ENCODE data around the gene ZNF174. TPM values are rescaled to one million over a fixed set of nuclear protein-coding genes. Genes with fewer than 3 reads are reported as not detected.
A peak's percentile ranks its signal among the peaks of the same experiment; 100 is the strongest.

Gene ZNF174
- polyA plus RNA-seq (2013, experiment 1 of 2) = 9.1 TPM
- 9.2 TPM for polyA plus RNA-seq (2013, experiment 2 of 2)

- peak within 1 kb of the TSS; percentile 94 for H3K23ac ChIP-seq (ENCODE audit: low read length)
- peaks cover 4% of the 10 kb centered on the region for H3K36me3 ChIP-seq (ENCODE audit: control insufficient read depth, insufficient read depth, low read length)
- H3K4me2 ChIP-seq (ENCODE audit: low read length) = peak within 1 kb of the TSS; percentile 71
- no peaks in the 10 kb centered on the region for H3K27me3 ChIP-seq (ENCODE audit: insufficient read depth, low read length, poor library complexity)
- peak within 1 kb of the TSS; percentile 98 for H3K9ac ChIP-seq (ENCODE audit: low read length)
- DNase-seq = peak; percentile 100
- H4K5ac ChIP-seq (ENCODE audit: low read length) = no peak within 1 kb of the TSS
- peak within 1 kb of the TSS; percentile 88 for H3K27ac ChIP-seq (ENCODE audit: low read depth, low read length)
- H2BK5ac ChIP-seq (ENCODE audit: low read length) = no peak within 1 kb of the TSS
- H2BK15ac ChIP-seq (replicated peaks; ENCODE audit: low read depth) = no peak within 1 kb of the TSS
- no peaks in the 10 kb centered on the region for H3K4me1 ChIP-seq (ENCODE audit: control insufficient read depth, low read depth, low read length)
- peak within 1 kb of the TSS; percentile 97 for H3K56ac ChIP-seq (ENCODE audit: low read length)
- H2AK5ac ChIP-seq (ENCODE audit: low read length) = no peak within 1 kb of the TSS
- H2BK120ac ChIP-seq (ENCODE audit: low read depth, low read length) = no peak within 1 kb of the TSS
- peaks cover 6% of the 10 kb centered on the region for H3K79me2 ChIP-seq (ENCODE audit: control insufficient read depth, insufficient read depth, low read length)
- peak within 1 kb of the TSS; percentile 99 for H3K4me3 ChIP-seq (ENCODE audit: low read length)
- peak within 1 kb of the TSS; percentile 23 for H3K4ac ChIP-seq (ENCODE audit: low read depth, low read length)
- peak within 1 kb of the TSS; percentile 45 for H3K18ac ChIP-seq (ENCODE audit: low read length)
- no CpG with 5 or more reads among the region's 95 CpGs for WGBS (ENCODE audit: extremely low coverage, insufficient coverage, low lambda C conversion rate)
- peaks cover 24% of the 10 kb centered on the region for H3K79me1 ChIP-seq (ENCODE audit: low read length)
- peak within 1 kb of the TSS; percentile 79 for H4K8ac ChIP-seq (ENCODE audit: low read depth, low read length)
Observed at GRCh38 chr16:3400779-3401688, at the start of gene ZNF174, which contains the start of gene ZSCAN32. Gene ZNF174 (plus strand): TSS chr16:3401215. CDS start chr16:3402005, 790 bp downstream. Gene ZSCAN32 (minus strand): TSS chr16:3401004. CDS start chr16:3397557, 3,447 bp downstream.

- no peak within 1 kb of the TSS for H3K27ac ChIP-seq (ENCODE audit: low read depth, low read length)
- H3K56ac ChIP-seq (ENCODE audit: low read length) = no peak within 1 kb of the TSS
- no peak within 1 kb of the TSS for H4K5ac ChIP-seq (ENCODE audit: low read length)
- H2BK120ac ChIP-seq (ENCODE audit: low read depth, low read length) = no peak within 1 kb of the TSS
- H4K8ac ChIP-seq (ENCODE audit: low read depth, low read length) = no peak within 1 kb of the TSS
- no peak within 1 kb of the TSS for H2BK15ac ChIP-seq (replicated peaks; ENCODE audit: low read depth)
- H3K27me3 ChIP-seq (ENCODE audit: insufficient read depth, low read length, poor library complexity) = no peaks in the 10 kb centered on the region
- H3K36me3 ChIP-seq (ENCODE audit: control insufficient read depth, insufficient read depth, low read length) = no peaks in the 10 kb centered on the region
- no peak within 1 kb of the TSS for H3K4ac ChIP-seq (ENCODE audit: low read depth, low read length)
- H3K4me3 ChIP-seq (ENCODE audit: low read length) = no peak within 1 kb of the TSS
- no peak within 1 kb of the TSS for H2AK5ac ChIP-seq (ENCODE audit: low read length)
- no CpG with 5 or more reads among the region's 3 CpGs for WGBS (ENCODE audit: extremely low coverage, insufficient coverage, low lambda C conversion rate)
- no peak within 1 kb of the TSS for H2BK5ac ChIP-seq (ENCODE audit: low read length)
- no peak within 1 kb of the TSS for H3K23ac ChIP-seq (ENCODE audit: low read length)
- no peak within 1 kb of the TSS for H3K18ac ChIP-seq (ENCODE audit: low read length)
- no peak for DNase-seq
- H3K79me2 ChIP-seq (ENCODE audit: control insufficient read depth, insufficient read depth, low read length) = no peaks in the 10 kb centered on the region
- no peaks in the 10 kb centered on the region for H3K4me1 ChIP-seq (ENCODE audit: control insufficient read depth, low read depth, low read length)
- H3K9ac ChIP-seq (ENCODE audit: low read length) = no peak within 1 kb of the TSS
- H3K79me1 ChIP-seq (ENCODE audit: low read length) = no peaks in the 10 kb centered on the region
- H3K4me2 ChIP-seq (ENCODE audit: low read length) = no peak within 1 kb of the TSS
Observed at GRCh38 chr16:3355589-3355988, 45.4 kb upstream of the ZNF174 start, which contains the start of gene OR2C1. Gene OR2C1 (plus strand): TSS chr16:3355889. CDS start chr16:3355941, 52 bp downstream.

GRCh38 chr16:3356118-3356517 lies 44.9 kb upstream of the ZNF174 start:
- H2AK5ac ChIP-seq (ENCODE audit: low read length) = no peak overlapping the region
- no peak overlapping the region for H3K27ac ChIP-seq (ENCODE audit: low read depth, low read length)
- H3K56ac ChIP-seq (ENCODE audit: low read length) = no peak overlapping the region
- H2BK120ac ChIP-seq (ENCODE audit: low read depth, low read length) = no peak overlapping the region
- DNase-seq = no peak
- H3K9ac ChIP-seq (ENCODE audit: low read length) = no peak overlapping the region
- H3K18ac ChIP-seq (ENCODE audit: low read length) = no peak overlapping the region
- no peaks in the 10 kb centered on the region for H3K27me3 ChIP-seq (ENCODE audit: insufficient read depth, low read length, poor library complexity)
- H3K79me1 ChIP-seq (ENCODE audit: low read length) = no peaks in the 10 kb centered on the region
- no peaks in the 10 kb centered on the region for H3K4me1 ChIP-seq (ENCODE audit: control insufficient read depth, low read depth, low read length)
- H3K79me2 ChIP-seq (ENCODE audit: control insufficient read depth, insufficient read depth, low read length) = no peaks in the 10 kb centered on the region
- no peak overlapping the region for H3K23ac ChIP-seq (ENCODE audit: low read length)
- H2BK5ac ChIP-seq (ENCODE audit: low read length) = no peak overlapping the region
- H3K4me3 ChIP-seq (ENCODE audit: low read length) = no peak overlapping the region
- no peak overlapping the region for H4K5ac ChIP-seq (ENCODE audit: low read length)
- H3K4me2 ChIP-seq (ENCODE audit: low read length) = no peak overlapping the region
- no peak overlapping the region for H4K8ac ChIP-seq (ENCODE audit: low read depth, low read length)
- H3K36me3 ChIP-seq (ENCODE audit: control insufficient read depth, insufficient read depth, low read length) = no peaks in the 10 kb centered on the region
- WGBS (ENCODE audit: extremely low coverage, insufficient coverage, low lambda C conversion rate) = no CpG with 5 or more reads among the region's 10 CpGs
- H2BK15ac ChIP-seq (replicated peaks; ENCODE audit: low read depth) = no peak overlapping the region
- H3K4ac ChIP-seq (ENCODE audit: low read depth, low read length) = no peak overlapping the region

DNA sequence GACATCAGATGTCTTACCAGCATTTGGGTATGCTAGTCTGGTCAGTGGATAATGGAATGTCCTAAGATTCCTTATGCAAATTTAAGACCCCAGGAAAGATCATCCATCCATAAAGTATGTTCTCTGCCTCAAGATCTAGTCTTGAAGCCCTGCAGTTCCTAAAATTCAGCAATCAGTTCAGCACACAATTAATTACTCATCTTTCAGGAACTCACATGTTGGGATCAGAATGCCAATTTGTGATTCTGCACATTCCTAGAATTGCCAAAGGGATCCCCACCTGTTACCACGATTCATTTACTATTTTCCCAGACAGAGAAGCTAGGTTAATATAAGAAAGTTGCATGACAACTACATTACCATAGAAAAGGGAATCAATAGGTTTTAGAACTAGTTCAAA lies 42.1 kb upstream of the ZNF174 start:
- H3K4ac ChIP-seq (ENCODE audit: low read depth, low read length) = no peak overlapping the region
- no peak overlapping the region for H3K23ac ChIP-seq (ENCODE audit: low read length)
- no peaks in the 10 kb centered on the region for H3K79me2 ChIP-seq (ENCODE audit: control insufficient read depth, insufficient read depth, low read length)
- no peak overlapping the region for H3K27ac ChIP-seq (ENCODE audit: low read depth, low read length)
- no peak for DNase-seq
- no peak overlapping the region for H2BK120ac ChIP-seq (ENCODE audit: low read depth, low read length)
- H3K79me1 ChIP-seq (ENCODE audit: low read length) = no peaks in the 10 kb centered on the region
- H2AK5ac ChIP-seq (ENCODE audit: low read length) = no peak overlapping the region
- H3K4me1 ChIP-seq (ENCODE audit: control insufficient read depth, low read depth, low read length) = no peaks in the 10 kb centered on the region
- no peak overlapping the region for H3K4me3 ChIP-seq (ENCODE audit: low read length)
- no peak overlapping the region for H3K56ac ChIP-seq (ENCODE audit: low read length)
- H4K5ac ChIP-seq (ENCODE audit: low read length) = no peak overlapping the region
- H3K4me2 ChIP-seq (ENCODE audit: low read length) = no peak overlapping the region
- H3K9ac ChIP-seq (ENCODE audit: low read length) = no peak overlapping the region
- no peak overlapping the region for H3K18ac ChIP-seq (ENCODE audit: low read length)
- no peak overlapping the region for H2BK15ac ChIP-seq (replicated peaks; ENCODE audit: low read depth)
- no peaks in the 10 kb centered on the region for H3K27me3 ChIP-seq (ENCODE audit: insufficient read depth, low read length, poor library complexity)
- H3K36me3 ChIP-seq (ENCODE audit: control insufficient read depth, insufficient read depth, low read length) = no peaks in the 10 kb centered on the region
- no peak overlapping the region for H4K8ac ChIP-seq (ENCODE audit: low read depth, low read length)
- no peak overlapping the region for H2BK5ac ChIP-seq (ENCODE audit: low read length)
- WGBS (ENCODE audit: extremely low coverage, insufficient coverage, low lambda C conversion rate) = no CpG with 5 or more reads among the region's 1 CpG

- no peak overlapping the region for H3K56ac ChIP-seq (ENCODE audit: low read length)
- H3K4me3 ChIP-seq (ENCODE audit: low read length) = no peak overlapping the region
- no peak overlapping the region for H3K4ac ChIP-seq (ENCODE audit: low read depth, low read length)
- no peaks in the 10 kb centered on the region for H3K79me2 ChIP-seq (ENCODE audit: control insufficient read depth, insufficient read depth, low read length)
- H3K4me1 ChIP-seq (ENCODE audit: control insufficient read depth, low read depth, low read length) = no peaks in the 10 kb centered on the region
- no peak overlapping the region for H2BK5ac ChIP-seq (ENCODE audit: low read length)
- no peak overlapping the region for H3K4me2 ChIP-seq (ENCODE audit: low read length)
- no peak overlapping the region for H3K23ac ChIP-seq (ENCODE audit: low read length)
- no peak overlapping the region for H4K5ac ChIP-seq (ENCODE audit: low read length)
- no peaks in the 10 kb centered on the region for H3K27me3 ChIP-seq (ENCODE audit: insufficient read depth, low read length, poor library complexity)
- no peak overlapping the region for H2AK5ac ChIP-seq (ENCODE audit: low read length)
- no peak overlapping the region for H3K9ac ChIP-seq (ENCODE audit: low read length)
- no peaks in the 10 kb centered on the region for H3K79me1 ChIP-seq (ENCODE audit: low read length)
- H3K27ac ChIP-seq (ENCODE audit: low read depth, low read length) = no peak overlapping the region
- no peaks in the 10 kb centered on the region for H3K36me3 ChIP-seq (ENCODE audit: control insufficient read depth, insufficient read depth, low read length)
- no peak overlapping the region for H3K18ac ChIP-seq (ENCODE audit: low read length)
- H2BK15ac ChIP-seq (replicated peaks; ENCODE audit: low read depth) = no peak overlapping the region
- no peak overlapping the region for H2BK120ac ChIP-seq (ENCODE audit: low read depth, low read length)
- H4K8ac ChIP-seq (ENCODE audit: low read depth, low read length) = no peak overlapping the region
- no peak for DNase-seq
Observed at GRCh38 chr16:3362931-3363330, 38.1 kb upstream of the ZNF174 start.
